Epithelial cell of proximal tubule (primary cell): Measurements from ENCODE around the gene STRIP1. TPM values are rescaled to one million over a fixed set of nuclear protein-coding genes. Genes with fewer than 3 reads are reported as not detected.
A peak's percentile ranks its signal among the peaks of the same experiment; 100 is the strongest.

ENCODE experiments used
- DNase-seq: peaks from one replicate; pipeline ENCODE4 v3.0.0-alpha.2; 2011; ENCODE audit warnings: low read depth
- H3K4me3 ChIP-seq: 2 replicates; pipeline ENCODE4 v1.5.1; 2011; ENCODE audit warnings: low read depth, mild to moderate bottlenecking, low read length
- total RNA-seq: library from RNA; depleted of rRNA; stranded (reverse); fragments of >200 nt; gene quantifications from 2 replicates; pipeline ENCODE4 v1.2.3, GENCODE V29; 2015
- TF ChIP-seq, protein P1 (sequence below): conservative IDR thresholded peaks from 2 replicates; pipeline ENCODE4 v1.5.1; 2012; ENCODE audit warnings: low read depth, mild to moderate bottlenecking, low read length

The STRIP1 gene, protein sequence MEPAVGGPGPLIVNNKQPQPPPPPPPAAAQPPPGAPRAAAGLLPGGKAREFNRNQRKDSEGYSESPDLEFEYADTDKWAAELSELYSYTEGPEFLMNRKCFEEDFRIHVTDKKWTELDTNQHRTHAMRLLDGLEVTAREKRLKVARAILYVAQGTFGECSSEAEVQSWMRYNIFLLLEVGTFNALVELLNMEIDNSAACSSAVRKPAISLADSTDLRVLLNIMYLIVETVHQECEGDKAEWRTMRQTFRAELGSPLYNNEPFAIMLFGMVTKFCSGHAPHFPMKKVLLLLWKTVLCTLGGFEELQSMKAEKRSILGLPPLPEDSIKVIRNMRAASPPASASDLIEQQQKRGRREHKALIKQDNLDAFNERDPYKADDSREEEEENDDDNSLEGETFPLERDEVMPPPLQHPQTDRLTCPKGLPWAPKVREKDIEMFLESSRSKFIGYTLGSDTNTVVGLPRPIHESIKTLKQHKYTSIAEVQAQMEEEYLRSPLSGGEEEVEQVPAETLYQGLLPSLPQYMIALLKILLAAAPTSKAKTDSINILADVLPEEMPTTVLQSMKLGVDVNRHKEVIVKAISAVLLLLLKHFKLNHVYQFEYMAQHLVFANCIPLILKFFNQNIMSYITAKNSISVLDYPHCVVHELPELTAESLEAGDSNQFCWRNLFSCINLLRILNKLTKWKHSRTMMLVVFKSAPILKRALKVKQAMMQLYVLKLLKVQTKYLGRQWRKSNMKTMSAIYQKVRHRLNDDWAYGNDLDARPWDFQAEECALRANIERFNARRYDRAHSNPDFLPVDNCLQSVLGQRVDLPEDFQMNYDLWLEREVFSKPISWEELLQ
- total RNA-seq: 28.6 and 28.9 TPM in 2 replicates

DNA sequence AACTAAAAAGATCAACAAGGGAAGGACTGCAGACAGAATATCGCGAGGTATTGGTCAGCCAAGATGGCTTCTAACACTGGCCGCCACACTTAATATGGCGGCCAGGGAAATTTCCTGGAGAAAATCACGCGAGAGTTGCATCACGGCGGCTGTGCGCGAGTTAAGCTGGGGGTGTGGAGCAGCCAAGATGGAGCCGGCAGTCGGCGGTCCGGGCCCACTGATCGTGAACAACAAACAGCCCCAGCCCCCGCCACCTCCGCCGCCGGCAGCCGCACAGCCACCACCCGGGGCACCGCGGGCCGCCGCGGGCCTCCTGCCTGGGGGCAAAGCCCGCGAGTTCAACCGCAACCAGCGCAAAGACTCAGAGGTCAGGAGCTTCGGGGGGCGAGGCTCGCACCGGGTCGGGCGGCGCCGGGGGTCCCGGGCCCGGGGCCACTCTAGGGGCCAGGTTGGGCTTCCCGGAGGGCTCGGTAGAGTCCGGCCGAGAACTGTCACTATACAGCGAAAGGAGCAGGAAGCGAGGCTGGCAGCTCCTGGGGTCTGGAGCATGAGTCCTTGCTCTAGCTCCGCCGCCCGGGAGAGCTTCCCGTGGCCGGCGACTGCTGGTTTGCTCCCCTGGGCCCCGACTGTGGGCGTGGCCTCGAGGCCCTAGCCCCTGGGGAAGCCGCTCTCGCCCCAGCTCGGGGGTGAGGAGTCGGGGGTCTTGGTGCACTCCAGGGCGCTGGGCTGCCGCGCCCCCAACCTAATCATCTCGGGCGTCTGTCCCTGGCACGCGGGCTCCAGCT is at the start of gene STRIP1:
Gene STRIP1 (plus strand): TSS at position 174 of the 785 bp plus-strand sequence. CDS start 14 bp downstream, at position 188.
- peak within 1 kb of the TSS; percentile 96 for H3K4me3 ChIP-seq
- peak; percentile 74 for DNase-seq
- TF ChIP-seq, protein P1, sequence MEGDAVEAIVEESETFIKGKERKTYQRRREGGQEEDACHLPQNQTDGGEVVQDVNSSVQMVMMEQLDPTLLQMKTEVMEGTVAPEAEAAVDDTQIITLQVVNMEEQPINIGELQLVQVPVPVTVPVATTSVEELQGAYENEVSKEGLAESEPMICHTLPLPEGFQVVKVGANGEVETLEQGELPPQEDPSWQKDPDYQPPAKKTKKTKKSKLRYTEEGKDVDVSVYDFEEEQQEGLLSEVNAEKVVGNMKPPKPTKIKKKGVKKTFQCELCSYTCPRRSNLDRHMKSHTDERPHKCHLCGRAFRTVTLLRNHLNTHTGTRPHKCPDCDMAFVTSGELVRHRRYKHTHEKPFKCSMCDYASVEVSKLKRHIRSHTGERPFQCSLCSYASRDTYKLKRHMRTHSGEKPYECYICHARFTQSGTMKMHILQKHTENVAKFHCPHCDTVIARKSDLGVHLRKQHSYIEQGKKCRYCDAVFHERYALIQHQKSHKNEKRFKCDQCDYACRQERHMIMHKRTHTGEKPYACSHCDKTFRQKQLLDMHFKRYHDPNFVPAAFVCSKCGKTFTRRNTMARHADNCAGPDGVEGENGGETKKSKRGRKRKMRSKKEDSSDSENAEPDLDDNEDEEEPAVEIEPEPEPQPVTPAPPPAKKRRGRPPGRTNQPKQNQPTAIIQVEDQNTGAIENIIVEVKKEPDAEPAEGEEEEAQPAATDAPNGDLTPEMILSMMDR: no peak

DNA sequence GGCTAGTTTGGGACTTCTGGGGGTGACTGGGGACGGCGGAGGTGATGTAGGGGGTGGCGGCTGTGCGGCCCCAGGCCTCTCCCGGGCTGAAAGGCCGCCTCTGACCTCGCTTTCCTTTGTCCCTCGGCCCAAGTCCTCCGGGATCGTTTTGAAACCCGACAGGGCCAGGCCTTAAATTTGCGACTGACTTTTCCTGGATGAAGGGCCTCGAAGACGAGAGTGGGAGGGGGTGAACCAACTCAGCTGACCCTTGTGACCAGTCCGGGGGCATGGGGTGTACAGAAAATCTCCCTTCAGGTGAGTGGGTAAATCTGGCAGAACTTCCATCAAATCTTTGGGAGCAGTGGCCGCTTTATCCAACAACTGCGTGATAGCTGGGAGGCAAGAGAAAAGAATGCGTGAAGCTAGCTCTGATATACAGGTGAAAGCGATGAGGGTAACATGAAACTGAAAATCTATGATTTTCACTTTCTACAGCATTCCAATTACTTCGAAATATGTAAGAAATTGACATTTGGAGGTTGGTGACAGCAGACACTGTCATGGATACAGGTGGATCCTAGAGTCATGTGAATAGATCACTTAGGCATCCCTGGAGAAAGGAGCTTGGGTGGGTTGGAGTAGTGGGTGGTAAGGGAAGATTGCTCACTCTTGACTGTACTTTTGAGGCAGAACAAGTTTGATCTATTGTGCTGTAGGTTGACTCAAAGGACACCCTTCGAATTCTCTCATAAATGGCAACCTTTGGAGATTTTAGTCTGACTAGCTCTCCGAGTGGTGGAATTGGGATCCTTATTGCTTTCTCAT is 49.0 kb upstream of the STRIP1 start:
- TF ChIP-seq, protein P1: no peak
- no peak for DNase-seq
- H3K4me3 ChIP-seq: peak overlapping the region; percentile 82

DNA sequence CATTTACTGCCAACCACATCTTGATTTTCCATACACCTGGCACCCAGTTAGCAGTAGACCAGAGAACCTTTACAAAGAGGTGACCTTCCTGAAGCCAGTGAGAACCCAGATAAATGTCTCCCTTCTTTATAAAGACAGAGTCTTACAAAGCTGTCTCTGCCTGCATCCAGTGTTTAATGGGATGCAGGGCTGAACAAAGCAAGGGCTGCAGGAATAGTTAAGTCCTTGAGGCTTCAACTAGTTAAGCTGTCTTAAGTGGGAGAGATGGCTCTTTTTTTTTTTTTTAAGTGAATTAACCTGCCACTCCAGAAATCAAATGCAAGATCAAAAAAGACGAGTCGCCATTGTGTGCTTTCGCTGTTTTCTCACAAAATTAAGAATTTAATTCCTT is 48.4 kb upstream of the STRIP1 start:
- TF ChIP-seq, protein P1: no peak
- H3K4me3 ChIP-seq: peak overlapping the region; percentile 82

DNA sequence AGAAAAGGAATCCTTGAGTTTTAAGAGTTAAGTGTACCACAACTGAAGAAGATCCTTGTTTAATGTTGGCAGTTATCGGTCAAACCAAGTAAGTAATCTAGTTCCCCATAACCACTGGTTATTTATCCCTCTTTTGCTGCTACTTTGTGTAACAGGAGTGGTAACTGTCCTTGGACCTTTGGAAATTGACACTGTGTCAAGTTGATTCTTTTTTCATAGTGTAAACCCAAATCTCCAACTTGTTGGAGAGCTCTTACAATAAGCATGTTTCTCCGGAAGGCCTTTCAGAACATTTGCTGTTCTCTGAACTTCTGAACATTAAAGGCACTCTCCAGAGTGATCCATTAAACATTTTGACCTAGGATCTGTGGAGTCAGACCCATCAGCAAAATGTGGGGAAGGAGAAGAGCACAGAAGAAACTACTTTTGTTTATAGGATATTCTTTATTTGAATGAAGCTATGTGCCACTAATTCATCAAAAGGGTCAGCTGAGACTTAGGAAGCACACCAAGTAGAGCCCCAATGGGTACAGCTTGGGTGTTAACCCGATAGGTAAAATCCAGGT is 46.0 kb upstream of the STRIP1 start:
- H3K4me3 ChIP-seq: no peak overlapping the region
- TF ChIP-seq, protein P1: no peak
- DNase-seq: no peak

More for the DNA sequence above, 48.4 kb upstream of the STRIP1 start:
- DNase-seq: no peak

DNA sequence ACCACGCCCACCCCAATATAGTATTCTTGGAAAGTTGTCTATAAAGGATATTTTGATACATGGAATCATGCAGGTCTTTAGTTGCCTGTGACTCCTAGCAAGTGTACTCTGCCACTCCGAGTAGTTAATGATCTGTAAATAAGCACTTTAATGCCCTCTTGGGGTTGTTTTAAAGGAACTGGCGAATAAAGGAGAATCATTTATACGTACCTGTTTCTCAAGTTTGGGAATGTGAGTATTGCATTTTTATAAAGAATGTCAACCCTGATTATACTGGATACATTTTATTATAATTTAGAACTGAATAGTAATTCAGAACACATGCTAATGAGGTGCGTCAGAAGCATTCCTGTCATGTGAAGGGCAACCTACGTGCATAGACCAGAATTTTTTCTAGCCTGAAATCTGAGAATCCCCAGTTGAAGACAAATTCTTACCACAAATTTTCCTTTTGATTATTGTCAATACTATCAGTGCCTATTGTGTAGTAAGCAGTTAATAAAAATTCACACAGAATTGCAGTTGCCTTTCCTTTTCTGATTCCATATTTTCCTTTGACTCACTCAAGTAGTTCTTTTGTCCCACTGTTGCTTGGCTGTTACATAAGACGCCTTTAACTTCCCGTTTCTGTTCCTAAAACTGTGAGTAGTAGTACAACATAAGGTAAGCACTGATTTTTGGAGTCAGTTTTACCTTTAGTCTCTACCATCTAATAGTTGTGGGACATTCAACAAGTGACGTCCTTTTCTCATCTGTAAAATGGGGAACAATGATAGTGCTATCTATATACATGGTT is 44.7 kb upstream of the STRIP1 start:
- no peak overlapping the region for H3K4me3 ChIP-seq
- TF ChIP-seq, protein P1: no peak
- DNase-seq: peak; percentile 32
